ENCODE measurements around the gene TREML2. TPM values are rescaled to one million over a fixed set of nuclear protein-coding genes. Genes with fewer than 3 reads are reported as not detected.

The TREML2 gene
- total RNA-seq, 1 donor from 2014 or later = not detected

- no peak for TF ChIP-seq CTCF (IDR thresholded peaks at IDR 0.05; ENCODE audit: partially characterized antibody, unreplicated experiment)
- Mint-ChIP-seq H3K9me3 (ENCODE audit: unreplicated experiment) (peaks cover 6% of the 10 kb centered on the region), H3K4me1 (ENCODE audit: low read depth, unreplicated experiment) (no peaks in the 10 kb centered on the region), H3K36me3 (ENCODE audit: unreplicated experiment) (peaks cover 15% of the 10 kb centered on the region), H3K4me3 (ENCODE audit: unreplicated experiment) (no peak overlapping the region), H3K27ac (ENCODE audit: unreplicated experiment) (no peak overlapping the region), H3K27me3 (ENCODE audit: unreplicated experiment) (peaks cover 13% of the 10 kb centered on the region)
- DNase-seq = no peak
Measured at GRCh38 chr6:41222045-41222444, 21.1 kb upstream of the TREML2 start.

- Mint-ChIP-seq H3K9me3 (ENCODE audit: unreplicated experiment) (peaks cover 9% of the 10 kb centered on the region), H3K27me3 (ENCODE audit: unreplicated experiment) (peaks cover 3% of the 10 kb centered on the region), H3K27ac (ENCODE audit: unreplicated experiment) (no peak overlapping the region), H3K36me3 (ENCODE audit: unreplicated experiment) (peaks cover 15% of the 10 kb centered on the region), H3K4me1 (ENCODE audit: low read depth, unreplicated experiment) (no peaks in the 10 kb centered on the region), H3K4me3 (ENCODE audit: unreplicated experiment) (no peak overlapping the region)
- no peak for DNase-seq
- no peak for TF ChIP-seq CTCF (IDR thresholded peaks at IDR 0.05; ENCODE audit: partially characterized antibody, unreplicated experiment)
Measured at GRCh38 chr6:41216616-41217015, 15.7 kb upstream of the TREML2 start.

DNA sequence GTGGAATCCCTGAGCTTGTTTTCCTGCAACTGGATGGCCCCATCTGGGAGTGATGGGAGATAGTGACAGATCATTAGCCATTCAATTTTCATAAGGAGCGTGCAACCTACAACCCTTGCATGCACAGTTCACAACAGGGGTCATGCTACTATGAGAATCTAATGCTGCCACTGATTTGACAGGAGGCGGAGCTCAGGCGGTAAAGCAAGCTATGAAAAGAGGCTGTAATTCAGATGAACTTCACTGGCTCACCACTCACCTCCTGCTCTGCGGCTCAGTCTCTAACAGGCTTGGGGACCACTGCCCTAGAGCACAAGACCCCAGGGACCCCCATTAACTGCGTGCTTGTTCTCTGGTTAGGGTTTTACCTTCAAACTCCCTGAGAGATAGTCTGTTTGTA lies 14.8 kb upstream of the TREML2 start:
- Mint-ChIP-seq H3K27me3 (ENCODE audit: unreplicated experiment) (peaks cover 3% of the 10 kb centered on the region), H3K27ac (ENCODE audit: unreplicated experiment) (no peak overlapping the region), H3K4me3 (ENCODE audit: unreplicated experiment) (no peak overlapping the region), H3K9me3 (ENCODE audit: unreplicated experiment) (peaks cover 9% of the 10 kb centered on the region), H3K4me1 (ENCODE audit: low read depth, unreplicated experiment) (no peaks in the 10 kb centered on the region), H3K36me3 (ENCODE audit: unreplicated experiment) (peaks cover 15% of the 10 kb centered on the region)
- no peak for TF ChIP-seq CTCF (IDR thresholded peaks at IDR 0.05; ENCODE audit: partially characterized antibody, unreplicated experiment)
- no peak for DNase-seq

DNA sequence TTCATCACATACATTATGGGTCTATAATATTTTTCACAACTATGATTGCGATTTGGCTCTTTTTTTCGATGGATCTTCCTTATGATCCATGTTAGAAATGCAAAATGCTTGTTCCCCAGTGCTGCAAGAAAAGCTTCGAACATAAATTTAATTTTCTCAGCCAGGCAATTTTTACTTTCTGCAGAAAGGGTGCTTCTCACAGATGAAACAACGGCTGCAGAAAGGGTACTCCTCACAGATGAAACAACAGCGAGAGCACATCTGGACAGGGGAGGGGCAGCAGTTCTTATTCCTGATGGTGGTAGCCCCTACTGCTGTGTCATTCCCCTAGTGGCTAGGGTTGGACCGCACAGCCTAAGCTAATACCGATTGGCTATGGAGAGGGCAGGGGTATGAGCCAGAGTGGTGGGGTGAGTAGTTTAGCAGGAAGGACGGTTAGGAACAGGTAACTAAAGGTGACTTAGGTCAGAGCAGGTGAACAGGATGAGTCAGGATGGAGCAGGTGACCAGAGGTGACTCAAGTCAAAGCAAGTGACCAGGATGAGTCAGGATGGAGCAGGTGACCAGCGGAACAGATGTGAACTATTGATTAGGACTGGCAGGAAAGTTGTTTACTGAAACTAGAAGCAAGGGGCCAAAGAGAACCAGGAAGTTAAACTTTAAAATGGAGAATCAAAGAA lies 13.8 kb upstream of the TREML2 start:
- no peaks in the 10 kb centered on the region for H3K4me1 Mint-ChIP-seq (ENCODE audit: low read depth, unreplicated experiment)
- DNase-seq = no peak
- no peak overlapping the region for H3K27ac Mint-ChIP-seq (ENCODE audit: unreplicated experiment)
- no peak overlapping the region for H3K4me3 Mint-ChIP-seq (ENCODE audit: unreplicated experiment)
- H3K36me3 Mint-ChIP-seq (ENCODE audit: unreplicated experiment) = peaks cover 15% of the 10 kb centered on the region
- TF ChIP-seq CTCF (IDR thresholded peaks at IDR 0.05; ENCODE audit: partially characterized antibody, unreplicated experiment) = no peak
- H3K27me3 Mint-ChIP-seq (ENCODE audit: unreplicated experiment) = peaks cover 3% of the 10 kb centered on the region
- peaks cover 9% of the 10 kb centered on the region for H3K9me3 Mint-ChIP-seq (ENCODE audit: unreplicated experiment)

- Mint-ChIP-seq H3K27ac (ENCODE audit: unreplicated experiment) (no peak overlapping the region), H3K27me3 (ENCODE audit: unreplicated experiment) (no peaks in the 10 kb centered on the region), H3K36me3 (ENCODE audit: unreplicated experiment) (peaks cover 13% of the 10 kb centered on the region), H3K9me3 (ENCODE audit: unreplicated experiment) (peaks cover 4% of the 10 kb centered on the region), H3K4me3 (ENCODE audit: unreplicated experiment) (no peak overlapping the region), H3K4me1 (ENCODE audit: low read depth, unreplicated experiment) (no peaks in the 10 kb centered on the region)
- DNase-seq = no peak
- TF ChIP-seq CTCF (IDR thresholded peaks at IDR 0.05; ENCODE audit: partially characterized antibody, unreplicated experiment) = no peak
Measured at GRCh38 chr6:41209547-41210320, 8.8 kb upstream of the TREML2 start.
